ACHN (cell line): Measurements from ENCODE around the gene ZSCAN1.

ENCODE experiments used
- DNase-seq: peaks from one replicate; pipeline ENCODE4 v3.0.0-alpha.2; 2015
- in situ Hi-C: cut with HindIII; loops from 2 replicates; pipeline ENCODE4 v1.10.0; 2017; ENCODE audit warnings: low sequenced_read_pairs, low pct_ligation_motif_present, low pct_unique_long_range_greater_than_20kb

The ZSCAN1 gene

DNA sequence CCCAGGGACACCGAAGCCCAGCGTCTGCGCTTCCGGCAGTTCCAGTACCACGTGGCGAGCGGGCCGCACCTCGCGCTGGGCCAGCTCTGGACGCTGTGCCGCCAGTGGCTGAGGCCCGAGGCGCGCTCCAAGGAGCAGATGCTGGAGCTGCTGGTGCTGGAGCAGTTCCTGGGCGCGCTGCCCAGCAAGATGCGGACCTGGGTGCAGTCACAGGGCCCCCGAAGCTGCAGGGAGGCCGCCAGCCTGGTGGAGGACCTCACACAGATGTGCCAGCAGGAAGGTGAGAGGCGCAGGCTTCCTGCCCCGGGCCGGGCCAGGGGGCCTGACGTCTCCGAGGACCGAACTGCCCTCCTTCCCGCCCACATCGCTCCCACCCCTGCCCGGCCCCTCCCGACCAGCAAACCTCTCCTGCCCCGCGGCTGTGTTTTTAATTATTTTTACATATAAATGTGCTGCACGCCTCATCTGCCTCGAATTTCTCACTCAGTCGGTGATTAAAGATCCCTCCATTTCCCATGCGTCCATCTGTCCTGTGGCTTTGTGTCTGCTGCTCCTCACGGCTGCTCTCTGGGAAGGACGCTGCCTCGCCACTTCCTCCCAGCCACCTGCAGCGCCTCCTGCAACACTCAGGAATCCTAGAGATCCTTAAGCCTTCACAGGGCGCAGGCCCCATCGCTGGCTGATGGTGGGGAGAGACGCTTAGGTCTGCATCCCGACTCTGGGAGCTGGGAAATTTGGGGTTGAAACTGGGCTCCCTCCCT is 4.3 kb downstream of the ZSCAN1 start:
- no peak for DNase-seq
- in situ Hi-C loops: no loop called here

DNA sequence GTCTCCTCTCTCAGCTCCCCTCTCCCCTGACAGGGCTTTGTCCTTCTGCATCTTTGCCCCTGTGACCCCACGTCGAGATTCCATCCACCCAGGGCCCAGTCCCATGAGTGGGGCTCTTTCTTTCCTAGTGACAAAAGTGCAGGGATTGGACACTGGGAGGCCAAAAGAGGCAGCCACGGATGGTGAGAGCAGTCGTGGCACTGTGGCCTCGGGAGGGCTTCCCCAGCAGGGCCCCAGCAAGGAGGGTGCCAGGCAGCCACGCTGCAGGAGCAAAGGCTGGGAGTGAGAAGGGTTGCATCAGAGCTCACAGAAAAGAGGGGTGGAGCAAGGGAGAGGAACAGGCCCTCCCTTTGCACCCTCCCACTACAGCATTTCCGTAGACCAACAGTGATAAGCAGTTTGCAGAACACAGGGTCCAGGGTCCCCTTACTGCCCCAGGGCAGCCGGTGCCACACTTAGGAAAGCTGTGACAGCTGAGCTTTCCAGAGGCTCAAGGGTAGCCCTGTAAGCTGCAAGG is 4.9 kb downstream of the ZSCAN1 start:
- DNase-seq: no peak
- in situ Hi-C loops: no loop called here

DNA sequence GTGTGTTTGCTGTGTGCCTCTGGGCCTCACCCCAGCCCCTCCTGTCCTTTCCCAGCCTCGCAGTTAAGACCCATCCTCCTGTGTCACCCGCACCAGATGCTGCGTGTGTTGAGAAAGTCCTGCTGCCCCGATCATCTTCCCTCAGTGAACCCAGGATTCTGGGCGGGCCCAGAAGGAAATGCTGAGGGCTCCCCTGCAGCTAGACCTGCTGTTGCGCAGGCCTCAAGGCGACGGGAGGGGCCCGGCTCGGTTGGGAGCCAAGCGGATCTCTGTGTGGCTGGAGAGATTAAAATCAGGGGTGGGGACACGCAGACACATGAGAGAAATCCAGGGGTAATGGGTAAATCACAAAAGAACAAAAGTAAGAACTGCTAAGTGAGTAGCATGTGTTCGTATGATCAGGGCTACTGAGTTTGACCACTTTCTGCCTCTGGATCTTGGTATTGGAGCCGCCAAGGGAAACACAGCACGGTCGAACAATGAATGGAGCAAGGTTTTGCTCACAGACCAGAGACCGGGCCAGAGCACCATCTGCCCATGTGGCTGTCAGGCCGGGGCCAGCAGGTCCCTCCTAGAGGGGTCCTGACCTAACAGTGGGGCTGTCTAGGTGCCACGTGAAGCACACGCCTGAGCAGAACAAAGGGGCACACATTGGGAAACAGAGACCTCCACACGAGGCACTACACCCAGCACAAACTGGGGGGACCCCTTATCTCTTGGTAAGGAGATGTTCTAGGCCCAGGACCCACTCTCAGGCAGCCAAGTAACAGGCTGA is 7.1 kb downstream of the ZSCAN1 start:
- in situ Hi-C loops: no loop called here
- no peak for DNase-seq

DNA sequence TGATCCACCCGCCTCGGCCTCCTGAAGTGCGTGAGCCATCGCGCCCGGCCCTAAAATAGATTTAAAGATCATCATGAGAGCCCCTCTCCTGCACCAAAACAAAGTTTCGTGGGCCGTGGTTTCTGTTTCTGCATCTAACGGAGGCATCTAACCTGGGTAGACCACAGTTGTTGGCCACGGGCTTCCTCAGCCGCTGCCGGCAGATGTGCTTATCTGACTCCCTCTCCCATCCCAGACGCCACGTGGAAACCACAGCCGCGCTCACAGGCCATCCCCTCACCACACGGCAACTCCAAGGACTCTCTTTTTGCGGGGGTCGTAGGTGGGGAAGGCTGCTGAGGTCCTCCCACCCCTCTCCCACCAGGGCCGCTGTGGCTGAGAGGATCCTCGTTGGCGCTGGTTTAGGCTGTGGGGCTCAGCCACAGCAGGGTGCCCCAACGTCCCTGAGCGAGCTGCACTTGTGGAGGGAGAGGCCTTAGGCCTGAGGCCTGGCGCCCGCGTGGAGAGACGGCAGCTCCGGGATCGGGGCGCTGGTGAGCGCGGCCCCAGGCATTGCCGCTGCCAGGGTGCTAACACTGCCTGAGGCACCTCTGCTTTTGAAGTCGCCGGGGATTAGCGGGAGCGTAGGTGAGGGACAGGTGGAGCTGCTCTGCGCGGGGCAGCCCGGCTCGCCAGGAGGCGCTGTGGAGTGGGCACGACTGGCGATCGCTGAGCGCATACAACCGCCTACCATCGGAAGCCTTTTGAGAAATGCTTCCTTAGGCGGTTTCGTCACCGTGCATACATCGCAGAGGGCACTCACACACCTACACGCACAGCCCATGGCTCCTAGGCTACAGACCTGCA is 8.9 kb downstream of the ZSCAN1 start:
- DNase-seq: no peak
- in situ Hi-C loops: no loop called here

DNA sequence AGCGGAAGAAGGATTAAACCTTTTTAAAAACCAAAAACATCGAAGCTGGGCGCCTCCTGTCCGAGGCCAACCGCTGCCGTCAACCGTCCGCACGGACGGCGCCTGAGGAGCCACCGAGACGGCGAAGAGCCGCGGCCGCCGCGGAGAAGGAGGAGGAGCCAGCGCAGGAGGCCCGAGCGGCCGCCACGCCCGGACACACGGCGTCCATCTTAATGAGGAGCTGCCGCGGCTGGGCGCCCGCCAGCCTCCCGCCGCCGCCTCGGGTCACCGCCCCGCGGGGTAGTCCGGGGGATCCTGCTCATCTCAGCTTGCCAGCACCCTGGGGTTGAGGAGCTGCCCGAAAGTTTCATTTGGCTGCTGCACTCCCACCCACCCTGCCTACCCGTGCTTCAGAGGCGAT is 10.6 kb downstream of the ZSCAN1 start:
- in situ Hi-C loops: no loop called here
- no peak for DNase-seq

DNA sequence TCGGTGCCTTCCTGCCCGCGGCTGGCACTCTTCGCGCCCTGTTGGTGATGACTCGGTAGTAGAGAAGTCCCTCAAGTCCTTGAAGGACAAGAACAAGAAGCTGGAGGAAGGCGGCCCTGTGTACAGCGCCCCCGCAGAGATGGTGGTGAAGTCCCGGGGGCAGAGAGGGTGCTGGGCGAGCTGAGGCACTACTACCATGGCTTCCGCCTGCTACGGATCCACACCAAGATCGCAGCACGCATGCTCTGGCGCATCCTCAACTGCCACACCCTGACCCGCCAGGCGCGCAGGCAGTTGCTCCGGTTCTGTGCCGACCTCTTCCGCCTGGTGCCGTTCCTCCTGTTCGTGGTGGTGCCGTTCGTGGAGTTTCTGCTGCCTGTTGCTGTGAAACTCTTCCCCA is 11.1 kb downstream of the ZSCAN1 start:
- in situ Hi-C loops: no loop called here
- DNase-seq: no peak

DNA sequence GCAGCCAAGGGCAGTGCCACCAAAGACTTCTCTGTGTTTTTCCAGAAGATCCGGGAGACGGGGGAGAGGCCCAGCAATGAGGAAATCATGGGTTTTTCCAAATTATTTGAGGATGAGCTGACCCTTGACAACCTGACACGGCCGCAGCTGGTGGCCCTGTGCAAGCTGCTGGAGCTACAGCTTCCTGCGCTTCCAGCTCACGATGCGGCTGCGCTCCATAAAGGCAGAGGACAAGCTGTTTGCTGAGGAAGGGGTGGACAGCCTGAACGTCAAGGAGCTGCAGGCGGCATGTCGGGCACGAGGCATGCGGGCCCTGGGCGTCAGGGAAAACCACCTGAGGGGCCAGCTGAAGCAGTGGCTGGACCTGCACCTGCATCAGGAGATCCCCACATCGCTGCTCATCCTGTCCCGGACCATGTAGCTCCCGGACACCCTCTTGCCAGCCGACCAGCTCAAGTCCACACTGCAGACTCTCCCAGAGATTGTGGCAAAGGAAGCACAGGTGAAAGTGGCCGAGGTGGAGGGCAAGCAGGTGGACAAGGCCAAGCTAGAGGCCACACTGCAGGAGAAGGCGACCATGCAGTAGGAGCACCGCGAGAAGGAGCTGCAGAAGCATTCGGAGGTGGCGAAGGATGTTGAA is 11.7 kb downstream of the ZSCAN1 start:
- DNase-seq: no peak
- in situ Hi-C loops: no loop called here

DNA sequence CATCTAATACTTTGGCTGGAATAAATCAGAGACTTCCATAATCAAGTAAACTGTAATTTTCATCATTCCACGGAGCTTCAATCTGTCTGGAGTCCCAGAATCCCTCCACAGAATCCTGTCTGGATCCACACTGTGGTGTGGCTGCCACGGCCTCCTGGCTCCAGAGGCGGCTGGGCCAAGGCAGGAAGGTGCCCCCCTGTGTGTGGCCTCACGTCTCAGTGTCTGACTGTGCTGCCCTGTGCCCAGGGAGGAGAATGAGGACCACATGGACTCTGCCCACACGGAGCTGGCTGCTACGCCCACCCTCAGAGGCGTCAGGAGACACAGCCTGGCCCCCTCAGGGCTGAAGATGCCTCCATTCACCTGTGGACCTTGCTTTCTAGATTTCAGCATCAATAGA is 13.0 kb downstream of the ZSCAN1 start:
- DNase-seq: no peak
- in situ Hi-C loops: no loop called here

DNA sequence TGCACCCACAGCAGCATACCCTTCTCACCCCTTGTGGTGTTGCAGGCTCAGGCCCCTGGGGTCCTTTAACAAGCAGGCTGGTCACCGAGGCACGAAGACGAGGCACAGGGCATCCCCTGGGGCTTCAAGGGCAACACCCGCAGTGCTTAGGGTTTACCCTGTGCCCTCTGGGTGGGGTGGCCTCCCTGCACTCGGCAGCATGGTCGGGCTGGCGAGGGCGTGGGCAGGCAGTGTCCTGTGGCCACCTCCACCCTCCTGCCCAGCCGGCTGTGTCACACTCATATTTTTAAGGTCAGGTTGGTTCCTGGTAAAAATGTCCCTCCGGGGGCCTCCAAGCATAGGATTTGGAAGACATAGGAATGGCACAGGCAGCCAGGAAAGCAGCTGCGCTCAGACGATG is 13.8 kb downstream of the ZSCAN1 start:
- DNase-seq: no peak
- in situ Hi-C loops: no loop called here

DNA sequence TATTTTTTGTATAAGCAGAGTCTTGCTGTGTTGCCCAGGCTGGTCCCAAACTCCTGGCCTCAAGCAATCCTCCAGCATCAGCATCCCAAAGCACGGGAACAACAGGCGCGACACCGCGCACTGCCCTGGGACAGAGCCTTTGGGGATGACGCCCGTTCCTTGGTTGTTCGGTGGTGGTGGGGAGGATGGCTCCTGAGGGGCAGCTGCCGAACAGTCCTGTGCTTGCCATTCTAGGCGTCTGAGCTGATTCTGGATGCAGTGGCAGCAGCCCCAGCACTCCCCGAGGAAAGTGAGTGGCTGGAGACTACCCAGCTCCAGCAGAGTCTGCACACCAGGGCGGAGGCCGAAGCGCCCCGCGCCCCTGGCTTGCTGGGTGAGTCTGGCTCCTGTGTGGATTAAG is 18.4 kb downstream of the ZSCAN1 start:
- in situ Hi-C loops: no loop called here

DNA sequence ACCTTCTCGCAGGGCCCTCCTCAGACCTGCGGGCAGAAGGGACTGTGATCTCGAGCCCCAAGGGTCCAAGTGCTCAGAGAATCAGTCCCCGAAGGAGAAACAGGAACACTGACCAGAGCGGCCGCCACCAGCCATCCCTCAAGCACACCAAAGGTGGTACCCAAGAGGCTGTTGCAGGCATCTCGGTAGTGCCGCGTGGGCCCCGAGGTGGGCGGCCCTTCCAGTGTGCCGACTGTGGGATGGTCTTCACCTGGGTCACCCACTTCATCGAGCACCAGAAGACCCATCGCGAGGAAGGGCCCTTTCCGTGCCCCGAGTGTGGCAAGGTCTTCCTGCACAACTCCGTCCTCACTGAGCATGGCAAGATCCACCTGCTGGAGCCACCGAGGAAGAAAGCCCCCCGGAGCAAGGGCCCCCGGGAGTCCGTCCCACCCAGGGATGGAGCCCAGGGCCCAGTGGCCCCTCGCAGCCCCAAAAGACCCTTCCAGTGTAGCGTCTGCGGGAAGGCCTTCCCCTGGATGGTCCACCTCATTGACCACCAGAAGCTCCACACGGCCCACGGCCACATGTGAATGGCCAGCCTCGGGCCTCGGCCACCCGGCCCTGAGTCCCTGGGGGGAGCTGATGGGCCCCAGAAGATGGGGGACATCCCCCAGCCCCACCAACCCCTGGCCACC is 19.8 kb downstream of the ZSCAN1 start:
- DNase-seq: no peak
- in situ Hi-C loops: no loop called here

More for the DNA sequence above, 18.4 kb downstream of the ZSCAN1 start:
- DNase-seq: no peak

DNA sequence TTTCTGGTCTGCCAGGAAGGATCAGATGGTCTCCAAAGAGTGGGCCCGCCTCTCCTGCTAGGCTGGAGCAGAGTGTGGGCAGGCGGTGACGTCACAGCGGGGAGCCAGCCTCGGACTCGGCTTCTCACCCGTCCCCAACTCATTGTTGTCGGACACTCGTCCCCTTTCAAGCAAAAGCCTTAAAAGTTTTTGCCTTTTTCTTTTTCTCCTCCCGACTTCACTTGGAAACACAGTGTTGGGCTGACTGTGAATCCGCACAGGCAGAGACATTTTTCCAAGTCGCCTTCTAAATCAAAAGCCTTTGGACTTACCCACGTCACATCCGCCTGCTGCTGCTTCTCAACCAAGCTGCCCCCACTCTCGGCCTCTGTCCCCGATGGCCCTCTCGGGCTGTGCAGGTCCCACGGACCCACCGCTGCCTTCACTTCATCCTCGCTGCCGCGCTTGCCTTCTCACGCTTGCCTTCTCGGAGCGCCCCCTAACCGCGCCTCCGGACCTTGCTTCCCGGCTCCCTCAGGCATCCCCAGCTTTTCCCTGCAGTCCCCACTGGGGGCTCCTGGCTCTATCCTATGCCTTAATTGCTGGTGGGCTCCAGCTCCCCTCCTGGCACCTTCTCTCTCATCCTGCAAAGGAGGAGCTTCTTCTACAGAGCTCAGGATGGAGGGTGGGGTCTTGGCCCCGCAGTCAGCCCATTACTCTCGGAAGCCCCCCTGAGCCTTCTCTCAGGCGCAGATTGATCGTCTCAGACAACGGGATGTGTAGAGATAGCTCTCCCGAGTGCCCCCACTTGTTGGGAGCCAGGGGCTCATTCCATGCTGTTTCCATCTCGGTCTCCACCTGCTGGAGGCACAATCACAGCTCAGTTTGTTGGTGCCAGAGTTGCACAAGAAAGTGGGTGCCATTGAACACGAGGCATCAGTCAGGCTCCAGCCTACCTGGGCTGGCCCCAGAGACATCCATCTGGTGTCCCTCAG is 21.4 kb downstream of the ZSCAN1 start:
- no peak for DNase-seq

DNA sequence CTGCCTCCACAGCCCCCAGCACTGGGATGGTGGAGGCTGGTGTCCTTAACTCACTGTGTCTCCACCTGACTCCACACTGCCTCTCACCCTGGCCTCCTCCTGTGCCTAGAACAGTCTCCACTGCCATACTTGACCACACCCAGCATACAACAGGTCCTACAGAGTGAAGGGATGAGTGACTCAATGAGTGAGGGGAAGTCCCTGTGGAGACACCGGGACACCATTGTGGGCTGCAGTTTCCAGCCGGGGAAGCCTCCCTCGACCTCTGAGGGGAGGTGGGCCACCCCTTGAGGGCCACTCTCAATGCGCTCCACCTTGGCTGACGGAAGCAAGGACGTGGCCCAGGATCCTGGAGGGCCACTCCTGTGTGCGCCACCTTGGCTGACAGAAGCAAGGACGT is 22.4 kb downstream of the ZSCAN1 start:
- no peak for DNase-seq
- in situ Hi-C loops: no loop called here

More for the DNA sequence above, 21.4 kb downstream of the ZSCAN1 start:
- in situ Hi-C loops: no loop called here

DNA sequence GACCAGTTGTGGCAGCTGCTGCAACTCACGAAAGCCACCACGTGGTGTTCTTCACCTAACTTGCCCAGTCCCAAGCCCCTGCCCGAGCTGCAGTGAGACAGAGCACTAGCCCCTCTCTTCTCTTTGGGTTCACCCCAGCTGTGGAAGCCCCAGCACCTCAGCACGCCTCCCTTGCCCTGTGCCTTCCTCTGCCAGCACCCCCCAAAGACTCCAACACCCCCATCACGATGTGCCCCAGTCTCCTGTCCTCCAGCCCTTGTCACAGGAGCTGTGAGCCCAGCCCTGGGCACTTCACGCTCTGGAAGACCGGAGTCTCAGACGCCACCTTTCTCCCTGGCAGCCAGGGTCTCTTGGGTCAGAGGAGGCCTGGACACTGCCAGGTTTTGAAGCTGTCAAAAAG is 23.0 kb downstream of the ZSCAN1 start:
- DNase-seq: no peak

DNA sequence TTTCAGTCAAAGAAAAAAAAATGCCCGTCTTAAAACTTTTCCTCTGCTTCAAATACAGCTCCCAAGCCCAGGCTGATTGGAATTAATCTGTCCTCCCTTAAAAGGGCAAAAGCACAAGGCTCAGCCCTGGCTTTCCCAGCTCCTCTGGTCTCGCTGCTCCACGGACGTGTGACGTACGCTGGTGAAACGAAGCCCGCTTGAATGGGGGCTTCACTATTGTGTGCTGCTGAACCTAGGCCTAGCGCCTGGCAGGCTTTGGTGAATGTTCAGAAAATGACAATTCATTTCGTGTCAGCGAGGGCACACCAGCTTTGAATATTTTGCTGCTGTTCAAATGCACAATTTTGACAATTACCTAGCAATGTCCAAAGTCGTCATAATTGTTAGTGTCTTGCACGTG is 24.6 kb downstream of the ZSCAN1 start:
- in situ Hi-C loops: no loop called here
- no peak for DNase-seq

More for the DNA sequence above, 23.0 kb downstream of the ZSCAN1 start:
- in situ Hi-C loops: no loop called here

DNA sequence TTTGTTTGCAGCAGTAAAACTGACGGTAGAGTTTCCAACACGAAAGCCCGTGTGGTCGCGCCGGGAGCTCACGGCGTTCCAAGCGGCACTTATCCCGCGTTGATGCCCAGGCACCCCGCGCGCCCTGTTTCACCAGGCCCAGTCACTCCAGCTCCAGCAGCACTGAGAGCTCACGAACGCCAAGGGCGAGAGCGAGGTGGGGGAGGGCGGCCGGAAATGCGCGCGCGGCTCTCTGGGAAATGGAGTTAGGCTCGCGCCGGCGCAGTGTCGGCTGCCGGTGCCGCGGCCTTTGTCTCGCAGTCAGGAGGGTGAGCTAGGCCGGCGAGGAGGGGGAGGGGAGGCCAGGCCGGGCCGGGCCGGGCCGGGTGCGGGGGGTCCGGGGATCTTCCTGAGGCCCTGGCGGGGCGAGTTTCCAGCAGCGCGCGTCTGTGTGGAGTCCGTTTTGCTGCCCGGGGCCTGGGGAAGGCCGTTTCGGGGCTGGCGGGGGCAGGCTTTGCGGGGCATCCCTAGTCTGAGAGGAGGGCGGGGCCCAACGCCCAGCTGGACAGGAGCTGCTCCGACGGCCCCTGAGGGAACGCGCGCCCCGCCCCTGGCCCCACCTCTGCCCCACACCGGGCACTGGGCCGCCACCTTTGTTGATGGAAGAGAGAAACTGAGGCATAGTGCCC is 25.3 kb downstream of the ZSCAN1 start, which contains the start of gene ZNF135:
Gene ZNF135, plus strand, starts transcription at position 280 of the 668 bp plus-strand sequence. CDS start 721 bp downstream, outside the sequence.
- no peak for DNase-seq
- in situ Hi-C loops: no loop called here
